H1 (cell line): ENCODE measurements around the gene IL20RB. TPM values are rescaled to one million over a fixed set of nuclear protein-coding genes. Genes with fewer than 3 reads are reported as not detected.

Experiments
- CTBP2 ChIP-seq: IDR thresholded peaks from 2 replicates; pipeline ENCODE4 v1.7.0; 2011; ENCODE audit warnings: borderline replicate concordance, mild to moderate bottlenecking, moderate library complexity, mixed read lengths, low read length; ENCODE audit not compliant: insufficient read depth, insufficient read length
- FOSL1 ChIP-seq: IDR thresholded peaks from 2 replicates; pipeline ENCODE4 v1.6.1; 2011; ENCODE audit warnings: mild to moderate bottlenecking, low read depth, low read length, moderate library complexity; ENCODE audit not compliant: insufficient read depth
- JUND ChIP-seq: IDR thresholded peaks from 2 replicates; pipeline ENCODE4 v1.6.1; 2011; ENCODE audit warnings: mild to moderate bottlenecking, improper control_type of control experiment, low read length
- POLR2A ChIP-seq, 2 experiments: IDR thresholded peaks; 1 replicate in 1 of 2; 2 replicates in 1 of 2; pipeline ENCODE4 v1.6.1; 2011; ENCODE audit warnings: low read depth in 2 of 2, low read length in 2 of 2, mild to moderate bottlenecking in 2 of 2; ENCODE audit errors: control extremely low read depth in 1 of 2
- RAD21 ChIP-seq, 2 experiments: IDR thresholded peaks in 1 of 2; conservative IDR thresholded peaks in 1 of 2; 2 replicates each; pipeline ENCODE4 v1.6.1; 2011; ENCODE audit warnings: low read depth in 2 of 2, low read length in 2 of 2, improper control_type of control experiment in 1 of 2, inconsistent platforms in 1 of 2, mild to moderate bottlenecking in 1 of 2, moderate library complexity in 1 of 2
- polyA plus RNA-seq, 7 experiments: library from polyadenylated mRNA; depleted of rRNA in 3 of 7; stranded (reverse) in 5 of 7; unstranded in 2 of 7; fragments of >200 nt in 5 of 7; fragments of 200-250 nt in 2 of 7; gene quantifications; 1 replicate in 5 of 7; 2 replicates in 1 of 7; 4 replicates in 1 of 7; pipeline versions ENCODE4 v1.2.1 to v1.2.3, GENCODE V29; 2011 to 2013; ENCODE audit warnings: missing spikeins in 2 of 7, mixed read lengths in 2 of 7
- total RNA-seq: library from RNA; stranded (reverse); fragmentation: NEBNext Ultra II Directional; extraction: Animal tissue kit (Norgen Biotek cat#: 25700); gene quantifications from 2 replicates; pipeline ENCODE4 v1.2.1, GENCODE V29; 2021
- TF ChIP-seq, protein P1 (sequence below): IDR thresholded peaks from 2 replicates; pipeline ENCODE4 v1.6.1; 2012; ENCODE audit warnings: low read length, inconsistent platforms

The IL20RB gene
- total and polyA plus RNA-seq, 2 of the 8 experiments (the other 6 are each of a cell fraction or from before 2014, with no cell fraction given): 1.6 to 1.8 TPM

DNA sequence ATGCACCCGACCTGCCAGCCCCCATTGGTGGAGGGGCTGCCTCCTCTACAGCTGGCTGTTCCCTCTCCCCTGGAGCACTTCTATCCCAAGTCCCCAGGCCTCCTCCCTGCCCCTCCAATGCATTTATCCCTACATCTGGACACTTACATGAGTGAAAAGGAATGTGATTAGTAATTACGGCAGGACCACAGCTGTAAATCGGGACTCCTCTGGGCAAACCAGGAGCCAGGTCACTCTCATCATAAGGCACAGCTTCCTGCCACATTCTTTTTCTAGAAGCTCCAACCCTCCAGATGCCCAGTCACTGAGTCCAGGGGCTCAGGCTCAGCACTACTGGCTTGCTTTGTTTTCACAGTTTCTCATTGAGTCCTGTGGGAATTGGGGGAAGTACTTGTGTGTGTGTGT is 54.3 kb downstream of the IL20RB start (continued):
- TF ChIP-seq CTBP2: no peak
- TF ChIP-seq FOSL1: no peak
- TF ChIP-seq, protein P1, sequence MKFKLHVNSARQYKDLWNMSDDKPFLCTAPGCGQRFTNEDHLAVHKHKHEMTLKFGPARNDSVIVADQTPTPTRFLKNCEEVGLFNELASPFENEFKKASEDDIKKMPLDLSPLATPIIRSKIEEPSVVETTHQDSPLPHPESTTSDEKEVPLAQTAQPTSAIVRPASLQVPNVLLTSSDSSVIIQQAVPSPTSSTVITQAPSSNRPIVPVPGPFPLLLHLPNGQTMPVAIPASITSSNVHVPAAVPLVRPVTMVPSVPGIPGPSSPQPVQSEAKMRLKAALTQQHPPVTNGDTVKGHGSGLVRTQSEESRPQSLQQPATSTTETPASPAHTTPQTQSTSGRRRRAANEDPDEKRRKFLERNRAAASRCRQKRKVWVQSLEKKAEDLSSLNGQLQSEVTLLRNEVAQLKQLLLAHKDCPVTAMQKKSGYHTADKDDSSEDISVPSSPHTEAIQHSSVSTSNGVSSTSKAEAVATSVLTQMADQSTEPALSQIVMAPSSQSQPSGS: no peak
- no peak for TF ChIP-seq JUND
- TF ChIP-seq POLR2A (IDR thresholded peaks at IDR 0.05; ENCODE audit: control extremely low read depth in 1 of 2, low read depth in 2 of 2, low read length in 2 of 2): no peak
- TF ChIP-seq RAD21 (IDR thresholded peaks at IDR 0.05 in 1 of 2, conservative IDR thresholded peaks at IDR 0.05 in 1 of 2; ENCODE audit: low read depth in 2 of 2, low read length in 2 of 2): no peak
